ENCODE results near the gene UCHL3. TPM values are rescaled to one million over a fixed set of nuclear protein-coding genes. Genes with fewer than 3 reads are reported as not detected.

The UCHL3 gene
- total and polyA plus RNA-seq, 2 of the 8 experiments (the other 6 are each of a cell fraction or from before 2014, with no cell fraction given) = 33.0 to 61.1 TPM

GRCh38 chr13:75547917-75548316 is 1.7 kb upstream of the UCHL3 start:
- Histone ChIP-seq H3K14ac (ENCODE audit: insufficient read length) (no peak overlapping the region), H3K79me1 (ENCODE audit: low read depth, low read length) (no peaks in the 10 kb centered on the region; the same call in 1 of the 2 replicates), H3K4ac (replicated peaks; ENCODE audit: insufficient read length, low read depth, low read length) (no peak overlapping the region), H3K9ac (replicated peaks in 1 of 4; ENCODE audit: extremely low read depth in 1 of 4, low read depth in 3 of 4, low read length in 3 of 4) (no peak overlapping the region), H2BK12ac (ENCODE audit: low read depth, low read length) (no peak overlapping the region), H3K27ac (ENCODE audit: low read depth, low read length) (no peak overlapping the region), H4K8ac (ENCODE audit: extremely low read depth, insufficient read depth, low read length) (no peak overlapping the region), H2BK15ac (ENCODE audit: low read length) (no peak overlapping the region), H3K23me2 (ENCODE audit: low read depth, low read length) (peaks cover 4% of the 10 kb centered on the region), H3K79me2 (ENCODE audit: control insufficient read depth in 1 of 2, insufficient read depth in 2 of 2, low read length in 2 of 2) (peaks cover 0 to 25% of the 10 kb centered on the region in 2 experiments; a peak in 2 of 4 replicates), H2AK5ac (ENCODE audit: low read depth, low read length) (no peak overlapping the region), H3K4me3 (ENCODE audit: extremely low read depth in 1 of 4, insufficient read depth in 2 of 4, low read depth in 3 of 4, low read length in 4 of 4) (no peak overlapping the region), H3K4me1 (replicated peaks in 1 of 4; ENCODE audit: control insufficient read depth in 3 of 4, insufficient read depth in 4 of 4, low read length in 3 of 4) (peaks cover 0 to 7% (median 2%) of the 10 kb centered on the region in 4 experiments; a peak in 2 of 7 replicates), H2BK20ac (ENCODE audit: low read length) (no peak overlapping the region), H4K5ac (ENCODE audit: insufficient read length, low read depth, low read length) (no peak overlapping the region), H3K9me3 (ENCODE audit: insufficient read depth in 2 of 2, low read depth in 1 of 2, low read length in 1 of 2) (no peaks in the 10 kb centered on the region), H2BK120ac (replicated peaks; ENCODE audit: low read depth, low read length) (no peak overlapping the region), H4K20me1 (replicated peaks in 1 of 2; ENCODE audit: control insufficient read depth in 1 of 2, insufficient read depth in 2 of 2, low read length in 2 of 2) (no peaks in the 10 kb centered on the region), H2AFZ (ENCODE audit: low read length) (no peak overlapping the region), H3K27me3 (replicated peaks in 1 of 4; ENCODE audit: control insufficient read depth in 3 of 4, extremely low read depth in 1 of 4, insufficient read depth in 3 of 4, low read length in 3 of 4) (no peaks in the 10 kb centered on the region), H3K36me3 (ENCODE audit: control insufficient read depth in 2 of 4, insufficient read depth in 4 of 4, low read length in 3 of 4) (no peaks in the 10 kb centered on the region), H3K4me2 (ENCODE audit: insufficient read depth in 1 of 2, low read depth in 2 of 2, low read length in 2 of 2) (no peak overlapping the region), H3K23ac (ENCODE audit: insufficient read length) (peak overlapping the region; percentile 70), H2BK5ac (ENCODE audit: low read depth, low read length) (no peak overlapping the region), H4K91ac (replicated peaks; ENCODE audit: insufficient read length, low read length) (no peak overlapping the region), H3K18ac (ENCODE audit: extremely low read depth, low read length) (no peak overlapping the region), H3K56ac (replicated peaks; ENCODE audit: insufficient read length, low read depth, low read length) (no peak overlapping the region)
- ChIA-PET CTCF (ENCODE audit: partially characterized antibody) (interaction anchor here (0.8 to 1.5 kb wide), 3 partner anchors 66 to 289 kb away, joined by 3 to 5 read pairs (median 3); partner anchors contain the start of gene TBC1D4), POLR2A (ENCODE audit: partially characterized antibody) (interaction anchor here (1.5 kb wide), 1 partner anchor 10 kb away, joined by 5 read pairs; the partner anchor contains the start of gene COMMD6)
- no peak for FAIRE-seq
- WGBS, 2 experiments (ENCODE audit: extremely low coverage in 1 of 2, insufficient coverage in 1 of 2, insufficient read length in 1 of 2, insufficient replicate concordance in 2 of 2, low coverage in 1 of 2, low lambda C conversion rate in 2 of 2, missing lambda C conversion rate in 1 of 2) = 86% methylated on average over 3 of the region's 3 CpGs; no CpG with 5 or more reads in 1 of the 2 experiments
- no peak for DNase-seq (ENCODE audit: low read depth in 1 of 2, low spot score in 2 of 2)
- TF ChIP-seq TAF7 (optimal IDR thresholded peaks at IDR 0.05; ENCODE audit: borderline replicate concordance, low read depth, low read length) (no peak), RNF2 (IDR thresholded peaks at IDR 0.05; ENCODE audit: borderline replicate concordance, low read depth, low read length, missing control alignments, poor library complexity, severe bottlenecking) (no peak), CEBPB (IDR thresholded peaks at IDR 0.05; ENCODE audit: low read depth, low read length) (no peak), SIRT6 (IDR thresholded peaks at IDR 0.05; ENCODE audit: low read length) (no peak), SP1 (IDR thresholded peaks at IDR 0.05; ENCODE audit: low read depth, low read length) (no peak), BCL11A (IDR thresholded peaks at IDR 0.05; ENCODE audit: low read depth in 2 of 2, low read length in 2 of 2) (no peak), MAX (IDR thresholded peaks at IDR 0.05) (no peak), CBX8 (IDR thresholded peaks at IDR 0.05; ENCODE audit: borderline replicate concordance, low read depth, low read length) (no peak), EP300 (IDR thresholded peaks at IDR 0.05; ENCODE audit: borderline replicate concordance in 1 of 2, low read depth in 2 of 2, low read length in 2 of 2) (no peak), SAP30 (IDR thresholded peaks at IDR 0.05; ENCODE audit: insufficient read depth, insufficient replicate concordance, low read length) (no peak), NANOG (IDR thresholded peaks at IDR 0.05; ENCODE audit: insufficient read depth, low read depth, low read length, poor library complexity, severe bottlenecking) (no peak), SUZ12 (IDR thresholded peaks at IDR 0.05; ENCODE audit: low read length) (no peak), NRF1 (IDR thresholded peaks at IDR 0.05; ENCODE audit: low read depth, low read length) (no peak)

Data from H1 (cell line).